ELF-1 (cell line): ENCODE results near the gene SEZ6L.
A peak's percentile ranks its signal among the peaks of the same experiment; 100 is the strongest.

Experiments used
- DNase-seq: peaks from one replicate; pipeline ENCODE4 v3.0.0-alpha.2; 2016; ENCODE audit warnings: low read depth, low spot score

SEZ6L gene

DNA sequence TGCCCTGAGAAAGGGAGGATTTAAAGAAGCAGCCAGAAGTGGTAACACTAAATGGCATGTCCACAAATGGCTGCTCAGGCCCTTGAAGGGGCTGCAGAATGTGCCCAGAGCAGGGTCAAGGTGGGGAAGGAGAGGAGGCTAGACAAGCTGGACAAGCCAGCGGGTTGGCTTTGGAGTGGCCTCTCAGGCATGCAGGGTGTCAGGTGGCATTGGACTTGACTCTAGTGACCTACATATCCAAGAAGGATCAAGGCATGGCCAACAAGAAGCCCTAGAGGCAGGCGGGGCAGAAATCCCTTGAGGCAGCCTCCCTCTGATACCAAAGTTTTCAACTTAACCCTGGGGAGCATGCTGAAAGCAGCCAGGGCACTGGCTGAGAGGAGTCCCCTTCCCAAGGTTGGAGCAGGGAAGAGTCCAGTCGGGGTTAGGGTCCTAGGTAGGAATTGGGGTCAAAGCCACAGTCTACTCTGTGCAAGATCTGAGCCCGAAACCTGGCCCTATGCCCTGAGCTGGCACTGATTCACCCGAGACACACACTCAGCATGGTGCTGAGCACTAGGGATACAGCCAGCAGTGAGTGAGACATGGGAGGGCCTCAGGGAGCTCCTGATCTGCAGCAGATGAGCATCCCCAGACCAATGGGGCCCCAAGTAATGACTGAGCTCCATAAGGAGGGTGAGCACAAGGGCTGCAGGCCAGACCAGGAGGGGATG is 164.0 kb downstream of the SEZ6L start:
- no peak for DNase-seq

DNA sequence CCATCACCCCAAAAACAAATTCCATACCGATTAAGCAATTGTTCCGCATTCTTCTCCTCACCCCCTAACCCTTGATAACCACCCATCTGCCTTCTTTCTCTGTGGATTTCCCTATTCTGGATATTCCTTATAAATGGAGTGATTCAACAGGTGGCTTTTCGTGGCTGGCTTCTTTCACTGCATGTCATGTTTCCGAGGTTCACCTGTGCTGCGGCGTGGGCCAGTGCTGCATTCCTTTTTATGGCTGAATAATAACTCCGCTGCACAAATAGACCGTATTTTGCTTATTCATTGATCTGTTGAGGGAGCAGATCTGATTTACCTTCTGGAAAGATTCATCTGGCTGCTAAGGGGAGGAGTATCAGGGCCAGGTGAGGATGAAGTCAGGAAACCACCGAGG is 165.0 kb downstream of the SEZ6L start:
- DNase-seq, result no peak

DNA sequence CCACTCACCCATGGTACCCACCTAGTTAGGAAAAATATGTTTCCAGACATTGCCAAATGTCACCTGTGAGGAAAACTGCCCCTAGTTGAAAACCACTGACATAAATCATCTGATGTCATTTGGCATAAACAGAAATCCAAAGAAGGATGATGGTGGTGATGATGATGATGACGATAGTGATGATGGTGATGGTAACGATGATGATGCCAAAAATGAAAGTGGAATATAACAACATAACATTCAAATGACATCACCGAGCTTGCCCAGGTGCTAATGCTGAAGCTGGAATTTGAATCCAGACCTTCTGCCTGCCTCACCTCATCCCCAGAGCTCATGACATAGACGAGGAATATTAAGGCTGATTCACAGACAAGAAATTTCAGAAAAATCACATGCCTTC is 167.5 kb downstream of the SEZ6L start:
- no peak for DNase-seq

DNA sequence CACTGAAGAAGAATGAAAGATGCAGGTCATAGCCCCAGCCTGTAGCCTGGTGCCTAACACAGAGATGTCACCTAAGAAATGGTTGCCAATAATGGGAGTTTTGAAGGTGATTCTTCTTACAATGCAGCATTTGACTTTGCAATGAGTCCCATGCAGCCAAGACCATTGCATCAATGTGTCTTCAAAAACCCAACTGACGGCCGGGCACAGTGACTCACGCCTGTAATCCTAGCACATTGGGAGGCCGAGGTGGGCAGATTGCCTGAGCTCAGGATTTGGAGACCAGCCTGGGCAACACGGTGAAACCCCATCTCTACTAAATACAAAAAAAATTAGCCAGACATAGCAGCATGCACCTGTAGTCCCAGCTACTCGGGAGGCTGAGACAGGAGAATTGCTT is 170.5 kb downstream of the SEZ6L start:
- DNase-seq, result no peak

DNA sequence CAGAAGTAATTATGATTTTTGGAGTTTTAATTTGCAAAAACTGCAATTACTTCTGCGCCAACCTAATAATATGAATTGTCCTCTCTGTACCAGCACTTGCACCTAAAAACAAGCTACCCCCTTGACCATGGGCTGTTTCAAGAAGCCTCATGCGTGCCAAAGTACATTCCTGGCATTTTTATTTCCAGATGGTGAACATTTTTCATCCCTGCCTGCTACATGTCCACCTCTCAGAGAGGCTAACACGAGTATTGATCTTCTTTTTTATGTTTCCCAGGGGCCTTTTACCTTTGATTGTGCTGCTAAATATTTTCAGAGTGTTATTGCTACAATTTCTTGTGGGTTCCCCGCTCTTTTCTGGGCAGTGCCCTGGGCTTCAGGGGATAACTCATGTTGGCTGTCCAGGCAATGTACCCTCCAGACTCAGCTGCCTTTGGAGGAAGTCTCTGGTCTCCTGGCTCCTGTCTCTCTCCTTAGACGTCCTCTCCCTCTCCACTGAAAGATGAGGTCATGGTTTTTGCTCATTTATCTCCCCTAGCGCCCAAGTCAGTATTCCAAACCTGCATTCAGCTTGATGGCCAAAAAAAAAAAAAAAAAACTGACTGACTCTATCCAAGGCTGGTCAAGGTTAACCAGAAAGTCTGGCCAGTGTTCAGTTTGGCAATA is 173.6 kb downstream of the SEZ6L start:
- DNase-seq, result no peak

DNA sequence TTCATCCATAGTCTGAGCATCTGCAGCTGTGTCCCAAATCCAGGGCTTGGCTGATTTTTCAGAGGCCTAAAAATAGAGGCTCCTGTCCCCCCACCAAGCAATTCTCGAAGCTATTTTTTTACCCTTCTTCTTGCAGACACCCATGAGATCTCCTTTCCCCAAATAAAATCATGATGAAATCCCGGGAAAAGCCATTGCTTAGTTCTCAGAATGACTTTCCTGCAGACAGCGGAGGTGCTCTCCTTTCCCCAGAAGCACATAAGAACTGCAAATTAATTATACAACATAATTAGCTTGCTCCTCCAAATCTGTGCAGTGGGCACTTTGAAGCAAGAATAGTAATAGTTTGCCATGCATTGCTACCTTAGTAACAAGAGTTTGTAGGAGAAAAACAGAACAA is 176.2 kb downstream of the SEZ6L start:
- DNase-seq, result no peak

DNA sequence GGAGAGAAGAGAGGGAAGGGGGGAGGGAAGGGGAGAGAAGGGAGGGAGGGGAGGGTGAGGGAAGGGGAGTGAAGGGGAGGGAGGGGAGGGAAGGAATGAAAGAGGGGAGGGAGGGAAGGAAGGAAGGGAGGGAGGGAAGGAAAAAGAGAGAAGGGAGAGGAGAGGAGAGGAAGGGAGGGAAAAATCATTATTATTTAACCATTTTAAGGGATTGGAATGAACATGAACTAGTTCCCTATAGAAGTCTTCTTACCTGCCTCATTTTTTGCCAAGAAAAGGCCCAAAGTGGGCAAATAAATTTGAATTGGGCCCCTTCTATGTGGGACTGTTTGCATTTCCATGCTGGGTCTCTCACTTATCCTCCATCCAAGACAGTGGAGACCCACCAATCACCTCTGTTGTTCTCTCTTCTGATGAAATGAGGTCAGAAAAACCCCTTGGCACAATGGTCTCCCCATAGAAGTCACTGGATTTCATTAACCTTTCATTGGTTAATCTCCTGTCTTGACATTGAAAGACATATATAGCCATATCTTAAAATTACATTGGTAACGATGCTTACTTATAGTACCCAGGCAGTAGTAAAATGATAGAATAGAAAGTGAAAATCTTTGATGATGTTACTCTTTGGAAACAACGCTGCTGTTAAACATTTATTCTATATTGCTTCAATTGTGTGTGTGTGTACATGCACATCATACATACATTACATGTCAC is 179.7 kb downstream of the SEZ6L start:
- DNase-seq, result no peak

DNA sequence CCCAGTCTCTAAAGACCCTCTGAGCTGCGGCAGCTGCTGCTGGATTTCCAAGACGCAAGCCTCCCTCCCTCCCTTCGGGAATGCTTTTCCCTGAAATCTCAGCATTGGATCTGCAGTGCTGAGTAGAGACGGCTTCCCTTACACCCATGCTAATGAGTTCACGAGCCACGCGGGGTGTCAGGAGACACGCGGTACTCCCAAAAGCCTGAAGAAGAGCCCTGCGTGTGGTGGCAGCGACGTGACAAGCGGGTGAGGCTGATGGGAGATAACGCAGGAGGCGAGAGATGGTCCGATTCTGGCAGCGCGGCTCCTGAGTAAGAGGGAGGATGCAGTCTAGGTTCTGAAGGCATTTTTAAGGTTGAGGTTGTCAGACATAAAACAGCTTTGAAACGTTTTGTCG is 185.4 kb downstream of the SEZ6L start:
- no peak for DNase-seq

DNA sequence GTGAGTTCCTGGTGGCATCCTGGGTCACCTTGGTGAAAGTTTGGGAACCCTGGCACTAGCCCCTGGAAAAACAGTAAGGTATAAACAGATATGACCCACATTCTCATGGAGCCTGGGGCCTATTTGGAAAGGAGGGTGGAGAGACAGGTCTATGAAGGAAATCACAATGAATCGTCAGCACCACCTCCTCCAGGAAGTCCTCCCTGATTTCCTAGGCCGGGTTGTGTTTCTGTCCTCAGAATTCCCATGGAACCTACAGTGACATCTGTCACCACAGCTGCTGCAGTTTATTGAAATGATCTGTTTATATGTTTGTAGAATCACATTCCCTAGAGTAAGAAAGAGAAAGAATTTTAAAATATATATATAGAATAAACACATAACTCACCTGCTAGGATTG is 188.0 kb downstream of the SEZ6L start:
- DNase-seq, result no peak

DNA sequence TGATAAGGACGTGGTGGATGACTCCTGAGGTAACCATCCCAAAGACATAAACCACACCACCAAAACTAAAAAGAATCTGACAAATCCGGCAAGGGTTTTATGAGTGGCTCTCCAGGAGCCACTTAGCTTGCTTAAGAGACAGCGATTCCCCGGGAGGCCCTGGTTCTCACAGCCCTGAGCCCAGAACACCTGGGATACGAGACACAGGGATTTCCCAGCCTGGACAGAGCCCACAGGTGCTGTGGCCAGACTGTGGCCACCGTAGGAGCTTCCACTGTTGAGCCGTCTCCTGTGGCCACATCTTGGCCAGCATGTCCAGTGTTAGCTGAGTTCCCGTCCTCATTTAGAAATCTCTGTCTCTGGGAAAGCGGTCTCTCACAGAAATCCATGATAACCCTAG is 188.6 kb downstream of the SEZ6L start:
- no peak for DNase-seq

DNA sequence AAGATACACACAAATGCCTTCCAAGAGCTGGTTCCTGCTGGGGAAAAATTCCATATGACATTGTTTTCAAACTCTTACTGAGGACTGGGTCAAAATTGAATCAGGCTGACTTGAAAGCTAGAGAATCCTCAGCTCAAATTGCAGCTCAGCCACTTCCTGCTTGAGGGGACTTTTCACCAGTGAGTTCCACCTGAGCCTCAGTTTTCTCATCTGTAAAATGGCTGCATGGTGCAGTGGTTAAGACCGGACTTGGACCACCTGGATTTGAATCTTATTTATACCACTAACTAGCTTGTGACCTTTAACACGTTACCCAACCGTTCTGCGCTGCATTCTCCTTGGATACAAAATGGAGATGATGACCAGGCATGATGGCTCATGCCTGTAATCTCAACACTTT is 189.9 kb downstream of the SEZ6L start:
- no peak for DNase-seq

DNA sequence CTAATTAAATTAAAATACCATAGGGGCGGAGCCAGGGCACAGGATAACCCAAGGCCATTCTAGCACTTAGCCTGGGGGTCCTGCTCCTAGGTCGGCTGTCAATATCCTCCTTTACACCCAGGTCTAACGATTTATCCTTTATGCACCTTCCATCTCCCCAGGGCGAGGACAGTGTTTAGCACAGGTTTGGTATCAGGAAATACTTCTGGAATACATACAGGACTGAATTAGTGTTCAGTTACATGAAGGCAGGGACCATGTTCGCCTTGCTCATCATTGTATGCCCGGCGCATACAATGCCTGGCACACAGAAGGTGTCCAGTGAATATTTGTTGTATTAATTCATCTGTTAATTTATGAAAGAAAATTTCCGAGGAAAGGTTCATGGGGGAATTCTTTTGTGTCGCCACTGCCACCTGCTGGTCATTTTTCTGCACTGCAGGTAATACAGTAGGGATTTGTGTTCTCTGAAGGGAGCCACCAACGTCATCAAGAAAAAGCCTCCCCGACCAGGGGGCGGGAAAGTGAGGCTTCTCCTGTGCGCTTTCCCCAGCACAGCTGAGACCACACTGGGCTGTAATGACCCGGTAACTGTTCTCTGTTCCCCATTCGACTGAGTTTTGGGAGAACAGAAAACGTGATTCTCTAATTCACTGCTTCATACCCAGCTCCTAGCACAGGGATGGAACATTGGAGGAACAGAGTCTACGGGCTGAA is 191.1 kb downstream of the SEZ6L start:
- DNase-seq, result peak; percentile 94

DNA sequence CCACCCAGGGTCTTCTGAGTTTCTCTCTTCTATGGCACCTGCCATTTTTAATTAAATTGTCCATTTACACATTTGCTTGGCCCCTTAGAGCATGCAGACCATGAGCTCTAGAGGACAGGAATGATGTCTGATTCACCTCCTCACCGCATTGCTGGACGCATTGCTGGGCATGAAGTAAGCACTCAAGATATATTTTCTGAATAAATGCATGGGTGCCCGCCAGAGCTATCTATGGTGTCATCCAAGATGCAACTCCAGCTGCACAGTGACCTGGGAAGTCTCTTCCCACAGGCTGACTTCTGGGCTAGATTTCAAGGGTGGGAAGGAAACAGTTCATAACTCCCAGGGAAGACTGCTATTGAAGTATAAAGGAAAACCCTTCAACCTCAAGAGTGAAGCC is 193.2 kb downstream of the SEZ6L start:
- no peak for DNase-seq

DNA sequence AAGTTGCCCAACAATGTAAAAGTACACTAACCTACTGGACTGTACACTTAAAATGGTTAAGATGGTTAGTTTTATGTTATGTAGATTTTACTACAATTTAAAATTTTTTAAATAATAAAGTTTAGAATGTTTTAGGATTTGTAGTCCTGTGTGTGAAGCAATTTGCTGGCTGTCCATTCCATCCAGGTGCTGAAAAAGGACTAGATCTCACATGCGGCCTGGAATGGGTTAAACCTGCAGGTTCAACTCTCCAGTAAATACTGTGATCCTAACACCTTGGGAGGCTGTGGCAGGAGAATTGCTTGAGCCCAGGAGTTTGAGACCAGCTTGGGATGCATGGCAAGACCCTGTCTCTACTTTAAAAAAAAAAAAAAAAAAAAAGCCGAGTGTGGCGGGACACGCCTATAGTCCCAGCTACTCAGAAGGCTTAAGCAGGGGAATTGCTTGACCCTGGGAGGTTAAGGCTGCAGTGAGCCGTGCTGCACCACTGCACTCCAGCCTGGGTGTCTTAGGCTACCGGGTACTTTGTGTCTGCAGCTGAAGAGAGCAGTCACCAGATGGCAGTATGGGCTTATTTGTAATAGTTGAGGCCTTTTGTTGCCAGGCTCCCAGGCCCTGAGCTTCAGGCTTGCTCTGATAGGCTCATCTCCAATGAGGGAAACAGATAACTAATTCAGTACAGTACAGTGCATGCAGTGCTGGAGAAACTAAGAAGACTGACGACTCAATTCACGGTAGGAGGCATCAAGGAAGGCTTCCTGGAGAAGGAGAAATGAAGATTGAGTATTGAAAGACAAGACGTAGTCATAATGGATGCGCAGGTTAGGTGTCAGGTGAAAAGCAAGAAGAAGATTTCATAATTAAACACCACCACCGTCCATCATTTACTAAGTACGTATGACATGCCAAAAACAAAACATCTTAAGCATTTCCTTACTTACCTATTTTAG is 195.1 kb downstream of the SEZ6L start:
- DNase-seq, result peak; percentile 91

DNA sequence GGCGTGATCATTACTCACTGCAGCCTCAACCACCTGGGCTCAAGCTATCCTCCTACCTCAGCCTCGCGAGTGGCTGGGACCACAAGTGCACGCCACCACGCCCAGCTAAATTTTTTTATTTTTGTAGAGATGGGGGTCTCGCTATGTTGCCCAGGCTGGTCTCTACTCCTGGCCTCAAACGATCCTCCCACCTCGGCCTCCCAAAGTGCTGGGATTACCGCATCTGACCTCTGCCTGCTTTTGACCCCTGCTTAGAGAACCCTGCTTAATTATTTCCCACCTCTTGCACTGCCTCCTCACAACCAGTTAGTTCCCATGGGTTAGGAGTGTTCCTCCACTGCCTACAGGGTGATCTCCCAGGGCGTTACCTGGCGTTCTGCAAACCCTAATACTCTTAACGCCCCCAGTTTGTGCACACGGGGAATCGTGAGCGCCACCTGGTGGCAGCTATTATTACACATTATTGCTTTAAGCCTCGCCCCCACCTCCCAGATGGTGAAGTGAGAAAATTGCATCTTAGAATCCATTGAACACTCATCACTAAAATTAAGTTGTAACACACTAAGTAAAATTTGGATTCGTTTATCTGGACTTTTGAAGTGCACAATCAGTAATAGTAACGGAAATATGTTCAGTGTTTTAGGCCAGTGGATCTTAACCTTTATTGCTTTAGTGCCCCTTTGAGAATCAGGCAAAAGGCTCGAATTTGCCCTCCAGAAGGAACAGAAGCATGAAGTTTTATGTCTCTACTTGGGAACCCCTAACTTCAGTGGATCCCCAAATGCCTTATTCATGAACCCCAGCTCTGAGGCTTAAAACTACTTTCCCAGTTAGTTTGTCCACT is 198.4 kb downstream of the SEZ6L start:
- peak; percentile 71 for DNase-seq

DNA sequence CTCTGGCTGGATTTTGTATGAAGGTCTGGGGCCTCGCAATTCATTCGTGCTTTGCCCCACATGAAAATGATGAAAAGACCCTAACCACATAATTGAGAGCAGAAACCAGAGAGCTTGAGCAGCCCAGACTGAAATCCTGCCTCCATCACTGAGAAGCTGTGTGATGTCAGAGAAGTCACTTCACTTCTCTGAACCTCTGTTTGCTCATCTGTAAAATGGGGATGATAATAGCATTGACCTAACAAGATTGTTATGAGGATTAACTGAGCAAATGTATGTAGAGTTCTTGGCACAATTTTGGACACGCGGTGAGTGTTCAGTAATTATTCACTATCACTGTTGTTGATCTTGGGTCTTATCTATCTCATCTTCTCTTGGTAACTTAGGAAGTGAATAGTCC is 203.6 kb downstream of the SEZ6L start:
- DNase-seq, result no peak

DNA sequence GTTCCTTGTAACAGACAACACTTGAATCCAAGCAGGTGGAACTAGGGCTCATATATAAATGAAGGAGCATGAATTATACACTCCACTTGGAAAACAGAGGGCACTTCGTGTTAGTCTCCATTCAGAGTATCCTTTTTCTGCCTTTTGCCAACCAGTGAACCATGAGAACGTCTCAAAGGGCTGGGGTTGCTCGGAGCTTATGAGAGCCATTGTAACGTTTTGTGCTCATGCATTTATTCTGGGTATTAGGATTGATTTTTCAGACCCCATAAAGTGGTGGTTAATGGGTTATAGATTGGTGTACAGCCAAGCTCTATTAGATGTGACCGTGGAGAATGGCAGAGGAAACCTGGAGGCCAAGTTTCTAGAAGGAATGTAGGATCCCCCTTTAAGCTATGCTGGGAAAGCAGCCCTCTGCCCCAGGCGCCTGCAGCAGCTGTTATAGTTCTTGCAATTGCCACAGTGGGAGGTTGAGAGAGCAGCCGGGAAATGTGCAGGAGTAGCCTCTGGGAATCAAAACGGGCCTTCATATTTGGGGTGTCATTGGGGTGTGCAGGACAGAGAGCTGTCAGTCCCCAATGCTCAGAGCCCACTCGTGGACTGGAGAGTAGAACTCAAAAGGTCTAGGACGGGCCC is 205.2 kb downstream of the SEZ6L start:
- DNase-seq, result peak; percentile 27

DNA sequence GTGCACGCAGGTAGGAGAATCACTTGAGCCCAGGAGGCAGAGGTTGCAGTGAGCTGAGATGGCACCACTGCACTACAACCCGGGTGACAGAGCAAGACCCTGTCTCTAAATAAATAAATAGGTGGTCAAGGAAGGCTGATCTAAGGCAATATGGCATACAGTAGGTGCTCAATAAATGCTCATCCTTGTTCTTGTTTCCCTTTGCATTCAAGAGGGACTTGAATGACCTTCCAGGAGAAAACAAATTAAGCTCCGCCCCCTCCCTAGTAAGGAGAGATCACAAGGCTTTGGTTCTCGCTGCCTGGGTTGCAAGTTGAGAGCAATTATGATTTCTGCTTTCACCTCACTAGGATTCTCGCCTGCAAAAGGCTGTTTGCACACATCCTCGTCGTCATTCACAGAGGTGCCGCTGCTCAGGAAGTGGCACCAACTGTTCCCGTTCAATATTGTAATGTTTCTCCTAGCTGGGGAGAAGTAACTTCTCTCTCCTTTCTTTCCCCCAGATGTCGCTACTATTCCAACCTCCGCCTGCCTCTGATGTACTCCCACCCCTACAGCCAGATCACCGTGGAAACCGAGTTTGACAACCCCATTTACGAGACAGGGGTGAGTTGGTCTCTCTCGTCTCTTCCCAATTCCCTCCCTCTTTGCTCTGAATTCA is 208.0 kb downstream of the SEZ6L start:
- no peak for DNase-seq
